ENCODE data around the gene GPR142. TPM values are rescaled to one million over a fixed set of nuclear protein-coding genes. Genes with fewer than 3 reads are reported as not detected.
"Not testable (repeated sequence)": the region's sequence is repeated elsewhere in the genome, so short reads cannot be mapped to it uniquely, and the experiment has no call there.

Gene GPR142
- total and polyA plus RNA-seq, 9 donors: 0.04 to 0.28 (median 0.16) TPM; not detected in 2

- no peak for DNase-seq
- Histone ChIP-seq H3K4me3 (ENCODE audit: low read length) (no peak overlapping the region), H3K27ac (ENCODE audit: low read length) (no peak overlapping the region), H3K9me3 (replicated peaks; ENCODE audit: control insufficient read depth, low read depth, low read length) (no peaks in the 10 kb centered on the region), H3K27me3 (ENCODE audit: control insufficient read depth, insufficient read depth, low read length) (no peaks in the 10 kb centered on the region), H3K36me3 (ENCODE audit: control insufficient read depth, insufficient read depth, low read length) (no peaks in the 10 kb centered on the region), H3K4me1 (ENCODE audit: control insufficient read depth, insufficient read depth, low read length) (peaks cover 39% of the 10 kb centered on the region)
- 90% methylated on average over 2 of the region's 5 CpGs for WGBS (ENCODE audit: insufficient coverage)
These were observed 25.5 kb downstream of the GPR142 start for GRCh38 chr17:74392848-74393247.

- H3K9me3 ChIP-seq (replicated peaks; ENCODE audit: control insufficient read depth, low read depth, low read length): no peaks in the 10 kb centered on the region
- no peak for DNase-seq
- no peak overlapping the region for H3K27ac ChIP-seq (ENCODE audit: low read length)
- peaks cover 39% of the 10 kb centered on the region for H3K4me1 ChIP-seq (ENCODE audit: control insufficient read depth, insufficient read depth, low read length)
- no peaks in the 10 kb centered on the region for H3K27me3 ChIP-seq (ENCODE audit: control insufficient read depth, insufficient read depth, low read length)
- H3K4me3 ChIP-seq (ENCODE audit: low read length): no peak overlapping the region
- H3K36me3 ChIP-seq (ENCODE audit: control insufficient read depth, insufficient read depth, low read length): no peaks in the 10 kb centered on the region
- WGBS (ENCODE audit: insufficient coverage): 27% methylated on average over 3 of the region's 6 CpGs
These were observed 26.1 kb downstream of the GPR142 start for GRCh38 chr17:74393346-74393942.

GRCh38 chr17:74394275-74394950 is 27.1 kb downstream of the GPR142 start:
- peaks cover 29% of the 10 kb centered on the region for H3K4me1 ChIP-seq (ENCODE audit: control insufficient read depth, insufficient read depth, low read length)
- 45% methylated on average over 12 of the region's 12 CpGs for WGBS (ENCODE audit: insufficient coverage)

GRCh38 chr17:74394977-74395376 is 27.7 kb downstream of the GPR142 start:
- H3K27ac ChIP-seq (ENCODE audit: low read length): peak overlapping the region; percentile 77
- no peaks in the 10 kb centered on the region for H3K36me3 ChIP-seq (ENCODE audit: control insufficient read depth, insufficient read depth, low read length)
- H3K27me3 ChIP-seq (ENCODE audit: control insufficient read depth, insufficient read depth, low read length): no peaks in the 10 kb centered on the region
- no peaks in the 10 kb centered on the region for H3K9me3 ChIP-seq (replicated peaks; ENCODE audit: control insufficient read depth, low read depth, low read length)
- DNase-seq: peak; percentile 37
- no peak overlapping the region for H3K4me3 ChIP-seq (ENCODE audit: low read length)
- H3K4me1 ChIP-seq (ENCODE audit: control insufficient read depth, insufficient read depth, low read length): peaks cover 28% of the 10 kb centered on the region
- WGBS (ENCODE audit: insufficient coverage): 79% methylated on average over 7 of the region's 7 CpGs

More at GRCh38 chr17:74394275-74394950, 27.1 kb downstream of the GPR142 start:
- peak; percentile 43 for DNase-seq
- Histone ChIP-seq H3K27ac (ENCODE audit: low read length) (peak overlapping the region; percentile 77), H3K4me3 (ENCODE audit: low read length) (no peak overlapping the region), H3K27me3 (ENCODE audit: control insufficient read depth, insufficient read depth, low read length) (no peaks in the 10 kb centered on the region), H3K36me3 (ENCODE audit: control insufficient read depth, insufficient read depth, low read length) (no peaks in the 10 kb centered on the region), H3K9me3 (replicated peaks; ENCODE audit: control insufficient read depth, low read depth, low read length) (no peaks in the 10 kb centered on the region)

GRCh38 chr17:74396567-74396966 is 29.3 kb downstream of the GPR142 start:
- no peaks in the 10 kb centered on the region for H3K9me3 ChIP-seq (replicated peaks; ENCODE audit: control insufficient read depth, low read depth, low read length)
- H3K27ac ChIP-seq (ENCODE audit: low read length): no peak overlapping the region
- WGBS (ENCODE audit: insufficient coverage): no CpG with 5 or more reads among the region's 4 CpGs

GRCh38 chr17:74402048-74402447 is 34.7 kb downstream of the GPR142 start:
- Histone ChIP-seq H3K36me3 (ENCODE audit: control insufficient read depth, insufficient read depth, low read length) (no peaks in the 10 kb centered on the region), H3K4me1 (ENCODE audit: control insufficient read depth, insufficient read depth, low read length) (peaks cover 4% of the 10 kb centered on the region), H3K9me3 (replicated peaks; ENCODE audit: control insufficient read depth, low read depth, low read length) (no peaks in the 10 kb centered on the region), H3K27ac (ENCODE audit: low read length) (no peak overlapping the region), H3K4me3 (ENCODE audit: low read length) (no peak overlapping the region), H3K27me3 (ENCODE audit: control insufficient read depth, insufficient read depth, low read length) (no peaks in the 10 kb centered on the region)
- no peak for DNase-seq
- WGBS (ENCODE audit: insufficient coverage): 58% methylated on average over 5 of the region's 7 CpGs

More at GRCh38 chr17:74396567-74396966, 29.3 kb downstream of the GPR142 start:
- no peaks in the 10 kb centered on the region for H3K36me3 ChIP-seq (ENCODE audit: control insufficient read depth, insufficient read depth, low read length)
- no peaks in the 10 kb centered on the region for H3K27me3 ChIP-seq (ENCODE audit: control insufficient read depth, insufficient read depth, low read length)
- no peak for DNase-seq
- H3K4me1 ChIP-seq (ENCODE audit: control insufficient read depth, insufficient read depth, low read length): peaks cover 28% of the 10 kb centered on the region
- H3K4me3 ChIP-seq (ENCODE audit: low read length): no peak overlapping the region

- no peak overlapping the region for H3K27ac ChIP-seq (ENCODE audit: low read length)
- H3K27me3 ChIP-seq (ENCODE audit: control insufficient read depth, insufficient read depth, low read length): no peaks in the 10 kb centered on the region
- no peak overlapping the region for H3K4me3 ChIP-seq (ENCODE audit: low read length)
- peaks cover 4% of the 10 kb centered on the region for H3K4me1 ChIP-seq (ENCODE audit: control insufficient read depth, insufficient read depth, low read length)
- no peaks in the 10 kb centered on the region for H3K36me3 ChIP-seq (ENCODE audit: control insufficient read depth, insufficient read depth, low read length)
- no peaks in the 10 kb centered on the region for H3K9me3 ChIP-seq (replicated peaks; ENCODE audit: control insufficient read depth, low read depth, low read length)
- 61% methylated on average over 8 of the region's 12 CpGs for WGBS (ENCODE audit: insufficient coverage)
- no peak for DNase-seq
These were observed 36.3 kb downstream of the GPR142 start for GRCh38 chr17:74403512-74404137.

GRCh38 chr17:74404218-74404617 is 36.9 kb downstream of the GPR142 start:
- 20% methylated on average over 2 of the region's 7 CpGs for WGBS (ENCODE audit: insufficient coverage)
- H3K36me3 ChIP-seq (ENCODE audit: control insufficient read depth, insufficient read depth, low read length): no peaks in the 10 kb centered on the region
- no peaks in the 10 kb centered on the region for H3K27me3 ChIP-seq (ENCODE audit: control insufficient read depth, insufficient read depth, low read length)
- no peak overlapping the region for H3K27ac ChIP-seq (ENCODE audit: low read length)
- no peak for DNase-seq
- no peak overlapping the region for H3K4me3 ChIP-seq (ENCODE audit: low read length)
- peaks cover 4% of the 10 kb centered on the region for H3K4me1 ChIP-seq (ENCODE audit: control insufficient read depth, insufficient read depth, low read length)
- no peaks in the 10 kb centered on the region for H3K9me3 ChIP-seq (replicated peaks; ENCODE audit: control insufficient read depth, low read depth, low read length)

GRCh38 chr17:74404789-74405188 is 37.5 kb downstream of the GPR142 start:
- Histone ChIP-seq H3K27ac (ENCODE audit: low read length) (no peak overlapping the region), H3K4me3 (ENCODE audit: low read length) (no peak overlapping the region), H3K36me3 (ENCODE audit: control insufficient read depth, insufficient read depth, low read length) (no peaks in the 10 kb centered on the region), H3K9me3 (replicated peaks; ENCODE audit: control insufficient read depth, low read depth, low read length) (no peaks in the 10 kb centered on the region), H3K27me3 (ENCODE audit: control insufficient read depth, insufficient read depth, low read length) (no peaks in the 10 kb centered on the region), H3K4me1 (ENCODE audit: control insufficient read depth, insufficient read depth, low read length) (peaks cover 4% of the 10 kb centered on the region)
- DNase-seq: no peak
- WGBS (ENCODE audit: insufficient coverage): 78% methylated on average over 2 of the region's 6 CpGs

GRCh38 chr17:74405311-74405710 is 38.0 kb downstream of the GPR142 start:
- not testable (repeated sequence) for DNase-seq; H3K9me3 ChIP-seq (replicated peaks; ENCODE audit: control insufficient read depth, low read depth, low read length); H3K27me3 ChIP-seq (ENCODE audit: control insufficient read depth, insufficient read depth, low read length); H3K27ac ChIP-seq (ENCODE audit: low read length); H3K4me1 ChIP-seq (ENCODE audit: control insufficient read depth, insufficient read depth, low read length); H3K4me3 ChIP-seq (ENCODE audit: low read length); H3K36me3 ChIP-seq (ENCODE audit: control insufficient read depth, insufficient read depth, low read length)
- 93% methylated on average over 3 of the region's 5 CpGs for WGBS (ENCODE audit: insufficient coverage)

Data from muscle of leg (tissue), 11 donors.